Measurements from ENCODE around the gene POLA1. TPM values are rescaled to one million over a fixed set of nuclear protein-coding genes. Genes with fewer than 3 reads are reported as not detected.

The POLA1 gene
- polyA plus RNA-seq, 1 experiment: 2.5 TPM

DNA sequence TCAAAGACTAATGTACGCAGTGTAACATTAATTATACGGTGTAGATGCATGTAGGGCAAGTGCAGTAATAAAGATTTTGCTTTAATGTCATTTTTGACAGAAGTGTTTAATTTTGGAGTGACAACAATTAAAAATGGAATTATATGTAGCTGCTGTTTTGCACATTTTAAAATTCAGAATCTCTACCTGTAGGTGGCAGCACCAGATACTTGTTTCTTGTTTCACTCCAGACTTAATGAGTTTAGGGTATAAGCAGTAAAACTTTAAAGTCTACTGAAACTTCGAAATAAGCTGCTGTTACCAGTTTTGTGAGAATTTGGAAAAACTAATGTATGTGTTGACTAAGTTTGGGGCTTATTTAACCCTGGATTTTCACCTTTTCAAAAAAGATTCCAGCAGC, 144.9 kb downstream of the POLA1 start:
- CTCF ChIA-PET: interaction anchor here (0.6 to 4.4 kb wide), 16 partner anchors 9 to 305 kb away, joined by 3 to 49 read pairs (median 4); no protein-coding TSS in a partner anchor
- POLR2A ChIA-PET: no interaction called here
- H3K36me3 ChIP-seq (ENCODE audit: control insufficient read depth, insufficient read depth, low read length): no peaks in the 10 kb centered on the region
- no peak overlapping the region for H3K4me3 ChIP-seq (ENCODE audit: low read depth, low read length)
- DNase-seq (ENCODE audit: low read depth): no peak
- H3K27me3 ChIP-seq (ENCODE audit: control insufficient read depth, insufficient read depth, low read length): no peaks in the 10 kb centered on the region
- TF ChIP-seq, protein P1, sequence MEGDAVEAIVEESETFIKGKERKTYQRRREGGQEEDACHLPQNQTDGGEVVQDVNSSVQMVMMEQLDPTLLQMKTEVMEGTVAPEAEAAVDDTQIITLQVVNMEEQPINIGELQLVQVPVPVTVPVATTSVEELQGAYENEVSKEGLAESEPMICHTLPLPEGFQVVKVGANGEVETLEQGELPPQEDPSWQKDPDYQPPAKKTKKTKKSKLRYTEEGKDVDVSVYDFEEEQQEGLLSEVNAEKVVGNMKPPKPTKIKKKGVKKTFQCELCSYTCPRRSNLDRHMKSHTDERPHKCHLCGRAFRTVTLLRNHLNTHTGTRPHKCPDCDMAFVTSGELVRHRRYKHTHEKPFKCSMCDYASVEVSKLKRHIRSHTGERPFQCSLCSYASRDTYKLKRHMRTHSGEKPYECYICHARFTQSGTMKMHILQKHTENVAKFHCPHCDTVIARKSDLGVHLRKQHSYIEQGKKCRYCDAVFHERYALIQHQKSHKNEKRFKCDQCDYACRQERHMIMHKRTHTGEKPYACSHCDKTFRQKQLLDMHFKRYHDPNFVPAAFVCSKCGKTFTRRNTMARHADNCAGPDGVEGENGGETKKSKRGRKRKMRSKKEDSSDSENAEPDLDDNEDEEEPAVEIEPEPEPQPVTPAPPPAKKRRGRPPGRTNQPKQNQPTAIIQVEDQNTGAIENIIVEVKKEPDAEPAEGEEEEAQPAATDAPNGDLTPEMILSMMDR (IDR thresholded peaks at IDR 0.05; ENCODE audit: insufficient read depth, low read depth, low read length): no peak; the same call in 1 of the 2 replicates

DNA sequence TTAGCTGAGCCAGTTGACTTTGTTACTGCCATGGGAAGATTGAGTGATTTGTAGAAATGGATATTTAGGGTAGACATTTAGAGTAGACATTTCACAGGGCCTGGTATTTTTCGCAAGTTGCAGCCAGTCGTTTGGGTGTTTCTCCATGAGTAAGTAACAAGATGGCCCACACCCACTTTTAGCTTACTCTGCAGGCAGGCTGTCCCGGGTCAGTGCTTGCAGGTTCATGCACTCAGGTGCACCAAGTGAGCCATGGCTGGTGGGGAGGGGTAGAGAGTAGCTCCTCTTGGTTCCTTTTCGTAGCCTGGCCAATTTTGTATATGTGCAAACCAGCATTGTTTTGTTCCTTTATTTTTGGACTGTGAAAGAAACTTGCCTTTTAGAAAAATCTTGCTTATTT, 145.6 kb downstream of the POLA1 start:
- CTCF ChIA-PET: interaction anchor here (0.7 to 4.4 kb wide), 13 partner anchors 11 to 304 kb away, joined by 3 to 49 read pairs (median 3); no protein-coding TSS in a partner anchor

DNA sequence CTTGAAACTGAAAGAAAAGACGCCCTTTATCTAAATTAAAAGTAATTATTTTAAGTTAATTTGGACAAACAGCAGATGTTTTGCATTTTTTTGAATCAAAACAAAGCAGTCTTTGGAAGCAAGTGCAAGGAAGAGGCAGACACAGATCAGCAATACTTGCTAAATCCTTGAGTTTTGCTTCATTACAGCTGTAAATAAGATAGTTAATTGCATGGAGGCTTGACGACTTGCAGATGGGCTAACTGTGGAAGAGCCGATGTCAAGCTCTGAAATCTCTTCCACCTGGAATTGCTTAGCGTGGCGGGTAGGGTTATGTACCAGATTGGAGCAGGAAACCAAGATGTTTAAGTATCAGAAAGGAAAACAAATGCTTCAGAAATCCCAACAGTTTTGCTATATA, 148.8 kb downstream of the POLA1 start:
- no peaks in the 10 kb centered on the region for H3K27me3 ChIP-seq (ENCODE audit: control insufficient read depth, insufficient read depth, low read length)
- POLR2A ChIA-PET: no interaction called here
- H3K36me3 ChIP-seq (ENCODE audit: control insufficient read depth, insufficient read depth, low read length): no peaks in the 10 kb centered on the region
- DNase-seq (ENCODE audit: low read depth): no peak
- H3K4me3 ChIP-seq (ENCODE audit: low read depth, low read length): no peak overlapping the region
- TF ChIP-seq, protein P1 (IDR thresholded peaks at IDR 0.05; ENCODE audit: insufficient read depth, low read depth, low read length): no peak
- CTCF ChIA-PET: interaction anchor here (1.4 kb wide), 1 partner anchor 301 kb away, joined by 7 read pairs; no protein-coding TSS in a partner anchor

More for the DNA sequence above, 145.6 kb downstream of the POLA1 start:
- Histone ChIP-seq H3K27me3 (ENCODE audit: control insufficient read depth, insufficient read depth, low read length) (no peaks in the 10 kb centered on the region), H3K4me3 (ENCODE audit: low read depth, low read length) (no peak overlapping the region), H3K36me3 (ENCODE audit: control insufficient read depth, insufficient read depth, low read length) (no peaks in the 10 kb centered on the region)
- DNase-seq (ENCODE audit: low read depth): no peak
- TF ChIP-seq, protein P1 (IDR thresholded peaks at IDR 0.05; ENCODE audit: insufficient read depth, low read depth, low read length): no peak
- POLR2A ChIA-PET: interaction anchor here (0.6 kb wide), 1 partner anchor 1074 kb away, joined by 3 read pairs; no protein-coding TSS in a partner anchor

DNA sequence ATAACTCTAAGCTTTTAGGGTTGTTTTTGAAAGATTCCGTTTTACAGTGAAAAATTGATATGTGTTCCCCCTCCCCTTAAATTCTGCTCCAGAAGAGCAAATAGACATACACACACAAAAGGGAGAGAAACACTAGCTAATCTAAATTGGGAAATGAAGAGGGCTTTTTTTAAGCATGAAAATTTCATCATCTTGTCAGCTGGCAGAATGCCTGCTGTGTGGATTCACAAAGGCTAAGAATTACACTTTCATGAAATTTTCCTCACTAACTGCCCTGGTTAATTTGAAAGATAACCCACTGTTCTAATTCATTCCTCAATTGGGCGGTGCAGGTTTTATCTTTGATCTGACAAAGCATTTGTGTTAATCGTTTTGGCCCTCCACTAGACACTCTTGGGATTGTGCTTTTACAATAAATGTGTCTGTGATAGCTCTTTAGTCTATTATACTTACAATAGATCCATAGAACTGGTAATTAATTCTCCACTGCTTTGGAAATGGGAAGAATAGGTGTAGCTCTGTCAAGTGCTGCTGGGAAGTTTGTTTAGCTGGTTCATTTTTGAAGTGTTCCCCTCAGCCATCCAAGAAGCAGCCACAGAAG, 152.9 kb downstream of the POLA1 start:
- no peak for DNase-seq (ENCODE audit: low read depth)
- TF ChIP-seq, protein P1 (IDR thresholded peaks at IDR 0.05; ENCODE audit: insufficient read depth, low read depth, low read length): no peak
- Histone ChIP-seq H3K4me3 (ENCODE audit: low read depth, low read length) (no peak overlapping the region), H3K36me3 (ENCODE audit: control insufficient read depth, insufficient read depth, low read length) (no peaks in the 10 kb centered on the region), H3K27me3 (ENCODE audit: control insufficient read depth, insufficient read depth, low read length) (no peaks in the 10 kb centered on the region)
- POLR2A ChIA-PET: no interaction called here
- CTCF ChIA-PET: interaction anchor here (1.0 kb wide), 1 partner anchor 8 kb away, joined by 4 read pairs; no protein-coding TSS in a partner anchor

DNA sequence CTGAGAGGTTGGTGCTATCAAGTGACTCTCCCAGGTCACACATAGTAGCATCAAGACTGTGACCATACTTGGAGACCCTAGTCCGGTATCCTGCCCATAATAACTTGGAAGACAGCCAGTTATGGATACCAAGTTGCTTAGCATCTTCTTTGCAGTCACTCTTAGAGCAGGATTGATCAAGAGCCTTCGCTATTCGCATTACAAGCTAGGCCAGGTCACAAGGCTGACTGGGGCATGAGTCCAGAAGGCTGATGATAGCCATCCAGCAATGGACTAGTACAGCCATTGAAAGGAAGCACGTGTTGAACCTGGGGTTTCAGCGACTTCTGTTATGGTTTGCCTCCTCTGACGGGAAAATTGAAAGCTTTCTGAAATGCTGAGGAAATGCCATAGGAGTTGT, 157.6 kb downstream of the POLA1 start:
- ChIA-PET POLR2A (no interaction called here), CTCF (no interaction called here)
- TF ChIP-seq, protein P1 (IDR thresholded peaks at IDR 0.05; ENCODE audit: insufficient read depth, low read depth, low read length): no peak
- no peak for DNase-seq (ENCODE audit: low read depth)
- H3K27me3 ChIP-seq (ENCODE audit: control insufficient read depth, insufficient read depth, low read length): no peaks in the 10 kb centered on the region
- H3K36me3 ChIP-seq (ENCODE audit: control insufficient read depth, insufficient read depth, low read length): no peaks in the 10 kb centered on the region
- H3K4me3 ChIP-seq (ENCODE audit: low read depth, low read length): no peak overlapping the region
